Measurements from ENCODE around the gene GBGT1. TPM values are rescaled to one million over a fixed set of nuclear protein-coding genes. Genes with fewer than 3 reads are reported as not detected.

The GBGT1 gene
- total and polyA plus RNA-seq, 2 donors (not counting 1 experiment from before 2014, with no cell fraction given), result 2.6 to 4.1 TPM

DNA sequence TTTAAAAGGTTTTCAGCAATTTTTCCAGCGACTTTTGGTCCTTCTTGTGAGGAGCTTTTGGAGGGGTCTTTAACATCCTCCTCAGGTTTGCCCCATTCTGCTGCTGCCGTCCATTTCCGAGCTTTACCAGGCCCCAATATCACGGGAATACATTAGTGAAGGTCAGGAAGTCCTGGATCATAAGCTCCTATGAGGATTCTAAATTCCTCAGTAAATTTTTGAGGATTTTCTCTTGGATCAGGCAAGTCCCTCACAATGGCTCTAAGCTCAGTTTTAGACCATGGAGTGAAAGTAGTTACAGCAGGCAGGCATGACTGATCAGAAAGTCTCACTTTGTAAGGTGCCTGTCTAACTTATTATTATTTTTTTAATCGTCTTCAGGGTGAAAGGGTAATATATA, 17.2 kb upstream of the GBGT1 start:
- Histone ChIP-seq H3K4me3 (replicated peaks in 1 of 4; ENCODE audit: control extremely low read depth in 1 of 4, insufficient read depth in 1 of 4, low read depth in 3 of 4, low read length in 4 of 4) (no peak overlapping the region), H3K27ac (ENCODE audit: insufficient read depth, low read length) (no peak overlapping the region), H3K27me3 (ENCODE audit: control insufficient read depth, insufficient read depth, low read length) (peaks cover 12% of the 10 kb centered on the region), H3K9ac (ENCODE audit: insufficient read depth, low read length) (no peak overlapping the region), H3K36me3 (ENCODE audit: control insufficient read depth, insufficient read depth, low read length) (no peaks in the 10 kb centered on the region), H3K79me2 (ENCODE audit: control insufficient read depth, insufficient read depth, low read length) (no peaks in the 10 kb centered on the region), H2AFZ (ENCODE audit: low read length) (no peak overlapping the region), H4K20me1 (ENCODE audit: control insufficient read depth, extremely low read depth, insufficient read depth, low read length) (no peaks in the 10 kb centered on the region), H3K9me3 (ENCODE audit: control insufficient read depth, insufficient read depth, low read depth, low read length) (no peaks in the 10 kb centered on the region), H3K4me2 (ENCODE audit: extremely low read depth, insufficient read depth, low read length) (no peak overlapping the region), H3K4me1 (ENCODE audit: control insufficient read depth, extremely low read depth, insufficient read depth, low read length) (no peaks in the 10 kb centered on the region)
- TF ChIP-seq, protein P1, sequence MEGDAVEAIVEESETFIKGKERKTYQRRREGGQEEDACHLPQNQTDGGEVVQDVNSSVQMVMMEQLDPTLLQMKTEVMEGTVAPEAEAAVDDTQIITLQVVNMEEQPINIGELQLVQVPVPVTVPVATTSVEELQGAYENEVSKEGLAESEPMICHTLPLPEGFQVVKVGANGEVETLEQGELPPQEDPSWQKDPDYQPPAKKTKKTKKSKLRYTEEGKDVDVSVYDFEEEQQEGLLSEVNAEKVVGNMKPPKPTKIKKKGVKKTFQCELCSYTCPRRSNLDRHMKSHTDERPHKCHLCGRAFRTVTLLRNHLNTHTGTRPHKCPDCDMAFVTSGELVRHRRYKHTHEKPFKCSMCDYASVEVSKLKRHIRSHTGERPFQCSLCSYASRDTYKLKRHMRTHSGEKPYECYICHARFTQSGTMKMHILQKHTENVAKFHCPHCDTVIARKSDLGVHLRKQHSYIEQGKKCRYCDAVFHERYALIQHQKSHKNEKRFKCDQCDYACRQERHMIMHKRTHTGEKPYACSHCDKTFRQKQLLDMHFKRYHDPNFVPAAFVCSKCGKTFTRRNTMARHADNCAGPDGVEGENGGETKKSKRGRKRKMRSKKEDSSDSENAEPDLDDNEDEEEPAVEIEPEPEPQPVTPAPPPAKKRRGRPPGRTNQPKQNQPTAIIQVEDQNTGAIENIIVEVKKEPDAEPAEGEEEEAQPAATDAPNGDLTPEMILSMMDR (conservative IDR thresholded peaks at IDR 0.05 in 1 of 2, IDR thresholded peaks at IDR 0.05 in 1 of 2; ENCODE audit: low read depth in 1 of 2, low read length in 2 of 2), result no peak
- no peak for TF ChIP-seq EZH2 (IDR thresholded peaks at IDR 0.05; ENCODE audit: low read length, missing control alignments)
- no peak for DNase-seq (ENCODE audit: low read depth in 2 of 2)

DNA sequence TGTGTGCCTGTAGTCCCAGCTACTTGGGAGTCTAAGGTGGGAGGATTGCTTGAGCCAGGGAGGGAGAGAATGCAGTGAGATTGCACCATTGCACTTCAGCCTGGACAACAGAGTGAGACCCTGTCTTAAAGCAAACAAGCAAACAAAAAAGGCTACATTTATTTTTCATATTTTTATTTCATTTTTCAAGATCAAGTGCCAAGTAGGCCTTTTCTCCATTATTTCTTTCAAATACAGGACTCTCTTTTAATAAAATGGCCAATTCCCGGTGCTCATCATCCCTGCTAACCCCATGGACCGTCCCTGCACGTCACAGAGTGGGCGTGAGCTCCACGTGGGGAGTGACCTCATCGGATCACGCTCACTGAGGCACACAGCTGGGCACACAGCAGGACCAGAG, 9.3 kb upstream of the GBGT1 start:
- TF ChIP-seq, protein P1 (conservative IDR thresholded peaks at IDR 0.05 in 1 of 2, IDR thresholded peaks at IDR 0.05 in 1 of 2; ENCODE audit: low read depth in 1 of 2, low read length in 2 of 2), result no peak
- no peak for TF ChIP-seq EZH2 (IDR thresholded peaks at IDR 0.05; ENCODE audit: low read length, missing control alignments)
- H3K79me2 ChIP-seq (ENCODE audit: control insufficient read depth, insufficient read depth, low read length), result no peaks in the 10 kb centered on the region
- H3K27me3 ChIP-seq (ENCODE audit: control insufficient read depth, insufficient read depth, low read length), result peaks cover 10% of the 10 kb centered on the region
- H3K9ac ChIP-seq (ENCODE audit: insufficient read depth, low read length), result no peak overlapping the region
- no peaks in the 10 kb centered on the region for H3K9me3 ChIP-seq (ENCODE audit: control insufficient read depth, insufficient read depth, low read depth, low read length)
- no peak overlapping the region for H3K4me2 ChIP-seq (ENCODE audit: extremely low read depth, insufficient read depth, low read length)
- no peak for DNase-seq (ENCODE audit: low read depth in 2 of 2)
- H3K27ac ChIP-seq (ENCODE audit: insufficient read depth, low read length), result no peak overlapping the region
- H4K20me1 ChIP-seq (ENCODE audit: control insufficient read depth, extremely low read depth, insufficient read depth, low read length), result no peaks in the 10 kb centered on the region
- H2AFZ ChIP-seq (ENCODE audit: low read length), result no peak overlapping the region
- no peaks in the 10 kb centered on the region for H3K4me1 ChIP-seq (ENCODE audit: control insufficient read depth, extremely low read depth, insufficient read depth, low read length)
- no peak overlapping the region for H3K4me3 ChIP-seq (replicated peaks in 1 of 4; ENCODE audit: control extremely low read depth in 1 of 4, insufficient read depth in 1 of 4, low read depth in 3 of 4, low read length in 4 of 4)
- H3K36me3 ChIP-seq (ENCODE audit: control insufficient read depth, insufficient read depth, low read length), result no peaks in the 10 kb centered on the region

DNA sequence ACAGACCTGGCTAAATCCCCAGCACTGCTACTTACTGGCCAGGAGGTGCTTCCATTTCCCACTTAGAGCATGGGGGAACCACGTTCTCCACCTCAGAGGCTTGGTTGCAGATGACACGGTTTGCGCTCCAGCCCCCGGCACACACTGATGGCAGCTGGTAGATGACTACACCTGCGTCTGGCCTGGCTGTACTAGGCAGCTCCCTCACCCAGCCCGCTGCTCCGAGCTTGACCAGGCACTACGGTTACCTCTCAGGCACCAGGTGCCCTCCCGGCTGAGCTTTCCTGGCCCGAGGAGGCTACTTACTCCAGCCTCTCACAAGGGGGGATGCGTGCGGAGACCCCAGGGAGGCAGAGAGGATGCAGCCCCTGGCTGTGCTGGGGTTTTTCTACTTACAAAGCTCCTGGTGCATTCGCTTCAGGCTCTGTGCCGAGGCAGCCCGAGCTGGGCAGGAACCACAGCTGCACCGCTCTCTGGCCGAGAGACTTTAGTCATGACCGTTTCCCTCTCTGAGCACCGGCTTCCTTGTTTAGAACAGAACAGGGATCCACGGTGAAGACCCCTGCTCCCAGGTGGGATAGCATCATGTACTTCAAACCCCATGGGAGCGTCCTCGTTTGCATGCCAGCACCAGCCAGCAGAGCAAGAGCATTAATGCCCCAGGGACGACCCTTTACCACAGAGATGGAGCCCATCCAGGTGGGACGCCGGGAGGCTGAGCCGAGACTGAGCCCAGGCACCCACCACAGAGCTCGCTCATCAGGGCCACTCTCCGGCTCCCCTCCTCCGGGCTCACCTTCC, 7.6 kb upstream of the GBGT1 start:
- TF ChIP-seq, protein P1 (conservative IDR thresholded peaks at IDR 0.05 in 1 of 2, IDR thresholded peaks at IDR 0.05 in 1 of 2; ENCODE audit: low read depth in 1 of 2, low read length in 2 of 2), result no peak
- no peak for TF ChIP-seq EZH2 (IDR thresholded peaks at IDR 0.05; ENCODE audit: low read length, missing control alignments)

More for the DNA sequence above, 7.6 kb upstream of the GBGT1 start:
- no peak overlapping the region for H2AFZ ChIP-seq (ENCODE audit: low read length)
- no peak overlapping the region for H3K27ac ChIP-seq (ENCODE audit: insufficient read depth, low read length)
- no peaks in the 10 kb centered on the region for H3K79me2 ChIP-seq (ENCODE audit: control insufficient read depth, insufficient read depth, low read length)
- H4K20me1 ChIP-seq (ENCODE audit: control insufficient read depth, extremely low read depth, insufficient read depth, low read length), result no peaks in the 10 kb centered on the region
- no peak for DNase-seq (ENCODE audit: low read depth in 2 of 2)
- no peaks in the 10 kb centered on the region for H3K4me1 ChIP-seq (ENCODE audit: control insufficient read depth, extremely low read depth, insufficient read depth, low read length)
- no peak overlapping the region for H3K9ac ChIP-seq (ENCODE audit: insufficient read depth, low read length)
- H3K4me3 ChIP-seq (replicated peaks in 1 of 4; ENCODE audit: control extremely low read depth in 1 of 4, insufficient read depth in 1 of 4, low read depth in 3 of 4, low read length in 4 of 4), result no peak overlapping the region
- H3K9me3 ChIP-seq (ENCODE audit: control insufficient read depth, insufficient read depth, low read depth, low read length), result no peaks in the 10 kb centered on the region
- H3K27me3 ChIP-seq (ENCODE audit: control insufficient read depth, insufficient read depth, low read length), result peaks cover 7% of the 10 kb centered on the region
- H3K36me3 ChIP-seq (ENCODE audit: control insufficient read depth, insufficient read depth, low read length), result no peaks in the 10 kb centered on the region
- H3K4me2 ChIP-seq (ENCODE audit: extremely low read depth, insufficient read depth, low read length), result no peak overlapping the region

Data from fibroblast of lung (primary cell).